ENCODE results near the gene ANXA4.

Gene ANXA4

GRCh38 chr2:69844560-69844959 lies 102.6 kb downstream of the ANXA4 start:
- DNase-seq (ENCODE audit: low read depth in 3 of 3): no peak

DNA sequence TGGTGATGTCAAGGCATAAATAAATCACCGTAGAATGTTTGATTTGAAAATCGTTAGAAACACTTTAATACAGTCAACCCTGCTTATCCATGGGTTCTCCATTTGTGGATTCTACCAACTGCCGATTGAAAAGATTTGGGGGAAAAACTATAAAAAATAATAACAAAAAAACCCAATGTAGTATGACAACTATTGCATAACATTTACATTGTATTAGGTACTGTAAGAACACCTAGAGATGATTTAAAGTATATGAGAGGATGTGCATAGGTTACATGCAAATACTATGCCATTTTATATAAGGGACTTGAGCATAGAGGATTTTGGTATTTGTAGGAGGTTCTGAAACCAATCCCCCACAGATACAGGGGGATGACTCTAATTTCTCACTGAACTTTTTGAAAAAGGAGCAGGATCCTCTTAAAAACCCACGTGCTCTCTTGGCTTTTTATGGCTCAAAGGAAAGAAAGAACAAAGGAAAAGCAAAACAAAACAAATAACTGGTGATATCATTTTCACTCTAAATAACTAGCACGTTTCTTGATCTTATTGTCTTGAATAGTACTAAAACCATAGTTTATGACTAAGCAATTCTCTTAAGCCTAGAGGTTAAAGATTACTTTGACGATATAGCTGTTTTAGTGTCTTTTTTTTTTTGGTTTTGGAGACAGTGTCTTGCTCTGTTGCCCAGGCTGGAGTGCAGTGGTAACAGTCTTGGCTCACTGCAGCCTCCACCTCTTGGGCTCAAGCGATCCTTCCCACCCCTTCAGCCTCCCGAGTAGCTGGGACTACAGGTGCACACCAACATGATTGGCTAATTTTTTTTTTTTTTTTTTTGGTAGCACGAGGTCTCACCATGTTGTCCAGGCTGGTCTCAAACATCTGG lies 104.5 kb downstream of the ANXA4 start:
- DNase-seq (ENCODE audit: low read depth in 3 of 3): no peak

DNA sequence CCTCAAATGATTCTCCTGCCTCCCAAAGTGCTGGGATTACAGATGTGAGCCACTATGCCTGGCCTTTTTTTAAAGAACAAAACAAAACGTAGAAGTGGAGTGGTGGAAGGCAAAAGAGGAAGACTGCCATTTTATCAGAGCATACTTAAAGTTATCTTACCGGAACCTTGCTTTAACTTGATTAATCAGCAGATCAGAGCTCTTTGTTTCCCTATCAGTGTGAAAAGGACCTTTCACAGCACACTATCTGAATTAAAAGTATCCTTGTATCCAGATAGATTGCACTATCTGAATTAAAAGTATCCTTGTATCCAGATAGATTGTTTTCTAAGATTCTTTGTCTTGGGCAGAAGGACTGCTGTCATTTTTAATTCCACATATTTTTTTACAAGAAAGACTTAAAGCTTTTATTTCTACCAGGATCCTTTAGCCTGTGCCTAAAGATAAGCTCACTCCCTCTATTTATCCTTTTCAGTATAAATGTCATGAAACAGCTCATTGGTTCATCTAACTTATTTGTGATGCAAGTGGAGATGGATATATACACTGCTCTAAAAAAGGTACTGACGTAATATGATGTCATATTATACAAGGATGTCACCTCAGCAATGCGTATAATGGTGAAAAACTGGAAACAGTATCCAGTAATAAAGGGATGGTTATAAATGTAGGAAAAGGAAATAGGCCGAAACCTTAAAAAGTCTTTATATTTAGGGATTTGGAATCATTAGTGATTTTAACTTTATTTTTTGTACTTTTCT lies 105.3 kb downstream of the ANXA4 start:
- no peak for DNase-seq (ENCODE audit: low read depth in 3 of 3)

- DNase-seq (ENCODE audit: low read depth in 3 of 3): no peak
Observed at GRCh38 chr2:69848186-69848790, 106.4 kb downstream of the ANXA4 start.

DNA sequence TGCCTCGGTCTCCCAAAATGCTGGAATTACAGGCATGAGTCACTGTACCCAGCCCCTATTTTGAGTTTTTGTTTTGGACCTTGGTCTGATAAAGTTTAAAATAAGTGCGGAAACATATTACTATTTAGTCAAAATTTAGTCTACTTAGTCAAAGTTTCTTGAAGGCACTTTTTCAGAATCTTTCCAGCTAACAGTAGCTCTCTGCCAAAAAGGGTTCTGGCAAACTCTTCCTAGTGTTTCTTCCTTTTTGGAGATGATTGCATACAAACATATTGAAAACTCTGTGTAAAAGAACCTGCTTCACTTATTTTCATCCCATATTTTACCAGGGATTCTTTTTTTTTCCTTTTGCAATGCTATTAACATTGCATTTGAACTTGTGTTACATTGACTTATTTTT lies 116.3 kb downstream of the ANXA4 start:
- DNase-seq (ENCODE audit: low read depth in 3 of 3): no peak

DNA sequence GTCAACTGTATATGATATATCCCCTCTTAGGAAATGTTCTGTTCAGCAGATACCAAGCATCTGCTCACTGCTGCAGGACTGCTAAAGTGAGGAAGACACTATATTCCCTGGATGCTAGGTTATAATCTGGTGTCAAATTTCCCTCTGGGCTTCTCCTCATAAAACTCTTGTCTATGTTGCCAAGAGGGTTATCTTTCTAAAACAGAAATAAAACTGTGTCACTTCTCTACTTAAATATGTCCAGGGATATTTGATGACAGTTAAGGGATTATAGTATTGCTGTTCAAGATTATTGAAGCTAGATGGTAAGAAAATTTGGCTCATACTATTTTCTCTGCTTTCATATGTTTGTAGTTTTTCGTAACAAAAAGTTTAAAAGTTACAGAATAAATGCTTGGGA lies 121.4 kb downstream of the ANXA4 start:
- no peak for DNase-seq (ENCODE audit: low read depth in 3 of 3)

All from stimulated activated CD4-positive, alpha-beta T cell treated with anti-CD3 and anti-CD28 coated beads, TNF-alpha, amount 100 ng/mL, for 4 hours (primary cell).